ENCODE data around the gene PCED1B.
"Not testable (repeated sequence)": the region's sequence is repeated elsewhere in the genome, so short reads cannot be mapped to it uniquely, and the experiment has no call there.

PCED1B gene

DNA sequence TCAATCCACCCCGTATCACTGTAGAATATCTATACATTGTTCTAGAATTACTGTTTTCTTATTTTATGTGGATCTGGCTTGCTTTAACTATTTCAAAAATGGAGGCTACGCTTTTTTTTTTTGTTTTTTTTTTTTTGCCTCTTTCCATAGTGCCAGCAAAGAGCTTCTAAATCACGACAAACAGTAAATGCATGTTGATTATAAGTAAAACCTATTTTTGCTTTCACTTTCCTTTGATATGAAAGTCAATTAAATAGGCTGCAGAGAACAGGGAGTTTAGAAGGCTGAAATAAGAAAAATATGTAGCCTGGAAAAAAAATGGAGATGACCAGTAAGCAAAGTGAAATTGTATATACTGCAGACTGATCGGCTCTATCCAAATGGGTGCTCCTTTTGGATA lies 112.6 kb downstream of the PCED1B start:
- TF ChIP-seq, protein P1, sequence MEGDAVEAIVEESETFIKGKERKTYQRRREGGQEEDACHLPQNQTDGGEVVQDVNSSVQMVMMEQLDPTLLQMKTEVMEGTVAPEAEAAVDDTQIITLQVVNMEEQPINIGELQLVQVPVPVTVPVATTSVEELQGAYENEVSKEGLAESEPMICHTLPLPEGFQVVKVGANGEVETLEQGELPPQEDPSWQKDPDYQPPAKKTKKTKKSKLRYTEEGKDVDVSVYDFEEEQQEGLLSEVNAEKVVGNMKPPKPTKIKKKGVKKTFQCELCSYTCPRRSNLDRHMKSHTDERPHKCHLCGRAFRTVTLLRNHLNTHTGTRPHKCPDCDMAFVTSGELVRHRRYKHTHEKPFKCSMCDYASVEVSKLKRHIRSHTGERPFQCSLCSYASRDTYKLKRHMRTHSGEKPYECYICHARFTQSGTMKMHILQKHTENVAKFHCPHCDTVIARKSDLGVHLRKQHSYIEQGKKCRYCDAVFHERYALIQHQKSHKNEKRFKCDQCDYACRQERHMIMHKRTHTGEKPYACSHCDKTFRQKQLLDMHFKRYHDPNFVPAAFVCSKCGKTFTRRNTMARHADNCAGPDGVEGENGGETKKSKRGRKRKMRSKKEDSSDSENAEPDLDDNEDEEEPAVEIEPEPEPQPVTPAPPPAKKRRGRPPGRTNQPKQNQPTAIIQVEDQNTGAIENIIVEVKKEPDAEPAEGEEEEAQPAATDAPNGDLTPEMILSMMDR (IDR thresholded peaks at IDR 0.05; ENCODE audit: low read length, missing control alignments), result no peak
- no peak for DNase-seq (ENCODE audit: low read depth)
- H3K4me3 ChIP-seq (replicated peaks; ENCODE audit: low read depth, low read length), result no peak overlapping the region

DNA sequence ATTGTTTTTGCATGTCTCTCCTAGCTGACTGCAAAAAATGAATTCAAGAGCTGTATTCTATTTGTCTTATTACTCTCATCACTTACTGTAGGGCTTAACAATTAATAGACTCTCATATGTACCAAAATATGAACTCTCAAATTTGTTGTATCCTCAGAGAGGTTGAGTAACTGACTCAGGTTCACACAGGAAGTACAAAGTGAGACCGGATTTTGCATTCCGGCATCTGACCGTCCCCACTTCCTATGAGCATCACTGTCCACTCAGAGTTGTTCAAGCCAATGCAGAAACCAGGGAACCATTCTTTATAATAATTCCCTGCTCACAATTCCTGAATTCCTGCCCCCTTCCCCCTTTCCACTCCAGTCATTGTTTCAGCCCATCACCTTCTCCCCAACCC lies 113.6 kb downstream of the PCED1B start:
- no peak overlapping the region for H3K4me3 ChIP-seq (replicated peaks; ENCODE audit: low read depth, low read length)
- no peak for DNase-seq (ENCODE audit: low read depth)

GRCh38 chr12:47194501-47194900 lies 115.1 kb downstream of the PCED1B start:
- DNase-seq (ENCODE audit: low read depth), result no peak
- TF ChIP-seq, protein P1 (IDR thresholded peaks at IDR 0.05; ENCODE audit: low read length, missing control alignments), result no peak
- H3K4me3 ChIP-seq (replicated peaks; ENCODE audit: low read depth, low read length), result no peak overlapping the region

More for the DNA sequence above, 113.6 kb downstream of the PCED1B start:
- TF ChIP-seq, protein P1 (IDR thresholded peaks at IDR 0.05; ENCODE audit: low read length, missing control alignments), result no peak

- H3K4me3 ChIP-seq (replicated peaks; ENCODE audit: low read depth, low read length), result no peak overlapping the region
- TF ChIP-seq, protein P1 (IDR thresholded peaks at IDR 0.05; ENCODE audit: low read length, missing control alignments), result no peak
- DNase-seq (ENCODE audit: low read depth), result no peak
These were observed 121.0 kb downstream of the PCED1B start for GRCh38 chr12:47200446-47200845.

- H3K4me3 ChIP-seq (replicated peaks; ENCODE audit: low read depth, low read length); DNase-seq (ENCODE audit: low read depth): not testable (repeated sequence)
These were observed 121.8 kb downstream of the PCED1B start for GRCh38 chr12:47201190-47201589.

DNA sequence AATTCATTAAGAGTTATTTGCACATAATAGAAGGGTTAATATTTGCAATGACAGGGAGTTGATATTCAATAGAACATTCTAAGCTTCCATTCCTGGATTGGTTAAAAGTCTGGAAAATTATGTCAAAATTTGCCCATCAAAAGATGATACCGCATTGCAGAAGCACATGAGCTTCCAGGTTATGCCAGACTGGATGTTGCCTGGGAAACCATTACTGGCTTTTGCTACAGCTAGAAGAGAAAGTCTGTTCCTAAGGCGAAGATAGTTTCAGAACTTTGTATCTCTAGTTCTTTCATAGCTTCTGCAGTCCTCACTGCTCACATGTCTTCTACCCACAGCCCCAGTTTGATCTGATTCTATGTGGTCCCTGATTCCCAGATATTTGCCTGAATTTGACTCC lies 122.8 kb downstream of the PCED1B start:
- TF ChIP-seq, protein P1 (IDR thresholded peaks at IDR 0.05; ENCODE audit: low read length, missing control alignments), result no peak
- H3K4me3 ChIP-seq (replicated peaks; ENCODE audit: low read depth, low read length), result no peak overlapping the region
- DNase-seq (ENCODE audit: low read depth), result no peak

DNA sequence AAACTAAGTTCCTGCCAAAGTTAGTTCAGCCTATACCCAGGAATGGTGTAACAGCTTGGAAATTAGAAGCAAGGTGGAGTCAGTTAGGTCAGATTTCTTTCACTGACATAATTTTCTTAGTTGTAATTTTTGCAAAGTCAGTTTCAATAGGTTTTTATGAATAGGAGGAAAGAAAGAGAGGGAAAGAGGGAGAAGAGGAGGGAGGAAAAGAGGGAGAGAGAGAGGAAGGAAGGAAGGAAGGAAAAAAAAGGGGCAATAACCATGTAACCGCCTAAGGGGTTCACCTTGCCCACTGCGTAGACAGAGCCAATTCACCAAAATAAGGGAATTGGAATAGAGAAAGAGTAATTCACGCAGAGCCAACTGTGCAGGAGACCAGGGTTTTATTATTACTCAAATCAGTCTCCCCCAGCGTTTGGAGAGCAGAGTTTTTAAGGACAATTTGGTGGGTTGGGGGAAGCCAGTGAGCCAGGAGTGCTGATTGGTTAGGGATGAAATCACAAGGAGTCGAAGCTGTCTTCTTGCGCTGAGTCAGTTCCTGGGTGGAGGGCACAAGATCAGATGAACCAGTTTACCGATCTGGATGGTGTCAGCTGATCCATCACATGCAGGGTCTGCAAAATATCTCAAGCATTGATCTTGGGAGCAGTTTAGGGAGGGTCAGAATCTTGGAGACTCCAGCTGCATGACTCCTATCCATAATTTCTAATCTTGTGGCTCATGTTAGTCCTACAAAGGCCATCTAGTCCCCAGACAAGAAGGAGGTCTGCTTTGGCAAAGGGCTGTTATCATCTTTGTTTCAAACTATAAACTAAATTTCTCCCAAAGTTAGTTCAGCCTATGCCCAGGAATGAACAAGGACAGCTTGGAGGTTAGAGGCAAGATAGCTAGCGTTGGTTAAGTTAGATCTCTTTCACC lies 126.4 kb downstream of the PCED1B start:
- no peak overlapping the region for H3K4me3 ChIP-seq (replicated peaks; ENCODE audit: low read depth, low read length)
- TF ChIP-seq, protein P1 (IDR thresholded peaks at IDR 0.05; ENCODE audit: low read length, missing control alignments), result no peak
- no peak for DNase-seq (ENCODE audit: low read depth)

Data from fibroblast of pulmonary artery (primary cell).